GM23338 (cell line): Measurements from ENCODE around the gene SHC4. TPM values are rescaled to one million over a fixed set of nuclear protein-coding genes. Genes with fewer than 3 reads are reported as not detected.

Experiments used
- ATAC-seq: fragments of 200-7000 bp; cut with Tn5 transposase; 3 replicates; pipeline ENCODE4 v1.9.1; 2020
- DNase-seq: peaks from one replicate; pipeline ENCODE4 v3.0.0-alpha.2; 2015; ENCODE audit warnings: low spot score
- H2AFZ ChIP-seq: fragments of 200-600 bp; sonication (generic); 2 replicates; pipeline ENCODE4 v1.8.0; 2016; ENCODE audit warnings: antibody characterized with exemption, mild to moderate bottlenecking, moderate library complexity
- H3F3A ChIP-seq: fragments of 200-600 bp; sonication (generic); replicated peaks from 2 replicates; pipeline ENCODE4 v1.8.0; 2017; ENCODE audit warnings: antibody characterized with exemption, mixed run types, low read depth
- H3K27ac ChIP-seq: fragments of 200-600 bp; sonication (generic); 2 replicates; pipeline ENCODE4 v1.6.1; 2016; ENCODE audit warnings: low read depth
- H3K27me3 ChIP-seq: fragments of 200-600 bp; sonication (generic); 2 replicates; pipeline ENCODE4 v1.8.0; 2016; ENCODE audit warnings: mild to moderate bottlenecking, mixed run types, moderate library complexity; ENCODE audit not compliant: insufficient read depth
- H3K36me3 ChIP-seq: fragments of 200-600 bp; sonication (generic); 2 replicates; pipeline ENCODE4 v1.8.0; 2016; ENCODE audit warnings: mild to moderate bottlenecking; ENCODE audit not compliant: insufficient read depth
- H3K4me1 ChIP-seq: fragments of 200-600 bp; sonication (generic); 2 replicates; pipeline ENCODE4 v1.8.0; 2016; ENCODE audit warnings: mild to moderate bottlenecking, moderate library complexity; ENCODE audit not compliant: insufficient read depth
- H3K4me2 ChIP-seq: fragments of 200-600 bp; sonication (generic); 2 replicates; pipeline ENCODE4 v1.7.1; 2017; ENCODE audit warnings: mixed run types
- H3K4me3 ChIP-seq: fragments of 200-600 bp; sonication (generic); 2 replicates; pipeline ENCODE4 v1.6.1; 2016; ENCODE audit warnings: mixed run types
- H3K79me2 ChIP-seq: fragments of 200-600 bp; sonication (generic); replicated peaks from 2 replicates; pipeline ENCODE4 v1.8.0; 2017; ENCODE audit warnings: mild to moderate bottlenecking; ENCODE audit not compliant: insufficient read depth
- H3K9me2 ChIP-seq: fragments of 200-600 bp; sonication (generic); 2 replicates; pipeline ENCODE4 v1.8.0; 2017; ENCODE audit not compliant: insufficient read depth
- H4K20me1 ChIP-seq: fragments of 200-600 bp; sonication (generic); replicated peaks from 2 replicates; pipeline ENCODE4 v1.8.0; 2017; ENCODE audit warnings: mild to moderate bottlenecking; ENCODE audit not compliant: insufficient read depth
- H3K27ac Mint-ChIP-seq: 2 replicates; pipeline ENCODE4 v1.8.0; 2020; ENCODE audit warnings: inconsistent platforms, mild to moderate bottlenecking, moderate library complexity, mixed read lengths
- H3K27me3 Mint-ChIP-seq: 3 replicates; pipeline ENCODE4 v1.8.0; 2022; ENCODE audit warnings: low read depth, mild to moderate bottlenecking, moderate library complexity, mixed read lengths, inconsistent platforms; ENCODE audit not compliant: insufficient read depth, poor library complexity
- H3K36me3 Mint-ChIP-seq: 3 replicates; pipeline ENCODE4 v1.8.0; 2021; ENCODE audit warnings: low read depth, mild to moderate bottlenecking, inconsistent platforms, moderate library complexity, mixed read lengths
- H3K4me1 Mint-ChIP-seq: 3 replicates; pipeline ENCODE4 v1.8.0; 2020; ENCODE audit warnings: mild to moderate bottlenecking, inconsistent platforms, mixed read lengths
- H3K4me3 Mint-ChIP-seq: 3 replicates; pipeline ENCODE4 v1.8.0; 2021; ENCODE audit warnings: moderate library complexity, mild to moderate bottlenecking, inconsistent platforms, mixed read lengths
- H3K9me3 Mint-ChIP-seq: 3 replicates; pipeline ENCODE4 v1.8.0; 2020; ENCODE audit warnings: moderate library complexity, mild to moderate bottlenecking, inconsistent platforms, mixed read lengths
- CREB1 ChIP-seq: fragments of 250-450 bp; sonication (Bioruptor Pico); IDR thresholded peaks from 2 replicates; pipeline ENCODE4 v1.5.0; 2020; ENCODE audit warnings: low read depth, mild to moderate bottlenecking, moderate library complexity
- EZH2phosphoT487 ChIP-seq: fragments of 200-600 bp; sonication (generic); IDR thresholded peaks from one replicate; pipeline ENCODE4 v1.8.1; 2018; ENCODE audit warnings: antibody characterized with exemption; ENCODE audit not compliant: unreplicated experiment
- JUNB ChIP-seq: IDR thresholded peaks from one replicate; pipeline ENCODE4 v1.6.1; 2016; ENCODE audit warnings: antibody characterized with exemption; ENCODE audit not compliant: unreplicated experiment
- ZNF462 ChIP-seq: fragments of 250-450 bp; sonication (Bioruptor Pico); IDR thresholded peaks from 2 replicates; pipeline ENCODE4 v1.5.0; 2020; ENCODE audit warnings: mild to moderate bottlenecking, moderate library complexity
- polyA plus RNA-seq: library from polyadenylated mRNA; unstranded; fragments of >200 nt; fragmentation: Nextera tagmentation; extraction: Ambion mirVana; gene quantifications from 2 replicates; pipeline ENCODE4 v1.2.1, GENCODE V29; 2016
- total RNA-seq: library from RNA; depleted of rRNA; stranded (reverse); fragments of >200 nt; shearing (Covaris generic); gene quantifications from 2 replicates; pipeline ENCODE4 v1.2.3, GENCODE V29; 2014
- TF ChIP-seq, protein P1 (sequence below): IDR thresholded peaks from 2 replicates; pipeline ENCODE4 v1.6.1; 2016; ENCODE audit warnings: antibody characterized with exemption

Gene SHC4
- total and polyA plus RNA-seq, 2 experiments from 2014 or later = 0.21 to 0.32 TPM

DNA sequence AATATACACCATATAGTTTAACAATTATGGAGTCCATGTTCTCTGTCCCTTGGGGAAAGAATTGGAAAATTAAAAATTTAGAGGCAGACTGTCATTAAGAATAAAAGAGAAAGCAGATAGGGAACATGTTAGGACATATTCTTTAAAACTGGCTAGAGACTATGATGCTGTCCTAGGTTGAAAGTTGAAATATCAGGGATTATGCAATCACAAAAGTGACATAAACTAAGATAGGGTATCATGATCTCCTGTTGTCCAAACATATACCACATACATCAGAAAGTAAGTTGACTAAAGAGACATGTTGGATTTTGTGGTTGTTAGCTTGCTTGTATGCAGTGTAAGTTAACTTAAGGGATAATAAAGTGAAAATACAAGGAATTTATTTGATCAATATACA lies 95.7 kb downstream of the SHC4 start:
- Mint-ChIP-seq H3K9me3 (no peaks in the 10 kb centered on the region), H3K4me3 (no peak overlapping the region), H3K27ac (no peak overlapping the region), H3K36me3 (no peaks in the 10 kb centered on the region), H3K4me1 (peaks cover 4% of the 10 kb centered on the region; the same call in 2 of the 3 replicates), H3K27me3 (peaks cover 2% of the 10 kb centered on the region)
- Histone ChIP-seq H3K79me2 (no peaks in the 10 kb centered on the region), H3K27ac (no peak overlapping the region), H3K4me3 (no peak overlapping the region), H3K36me3 (no peaks in the 10 kb centered on the region), H4K20me1 (no peaks in the 10 kb centered on the region), H2AFZ (no peak overlapping the region), H3K27me3 (no peaks in the 10 kb centered on the region), H3K4me1 (peaks cover 5% of the 10 kb centered on the region; the same call in 1 of the 2 replicates), H3K4me2 (no peak overlapping the region), H3K9me2 (no peaks in the 10 kb centered on the region), H3F3A (no peaks in the 10 kb centered on the region)
- no peak for DNase-seq
- TF ChIP-seq, protein P1, sequence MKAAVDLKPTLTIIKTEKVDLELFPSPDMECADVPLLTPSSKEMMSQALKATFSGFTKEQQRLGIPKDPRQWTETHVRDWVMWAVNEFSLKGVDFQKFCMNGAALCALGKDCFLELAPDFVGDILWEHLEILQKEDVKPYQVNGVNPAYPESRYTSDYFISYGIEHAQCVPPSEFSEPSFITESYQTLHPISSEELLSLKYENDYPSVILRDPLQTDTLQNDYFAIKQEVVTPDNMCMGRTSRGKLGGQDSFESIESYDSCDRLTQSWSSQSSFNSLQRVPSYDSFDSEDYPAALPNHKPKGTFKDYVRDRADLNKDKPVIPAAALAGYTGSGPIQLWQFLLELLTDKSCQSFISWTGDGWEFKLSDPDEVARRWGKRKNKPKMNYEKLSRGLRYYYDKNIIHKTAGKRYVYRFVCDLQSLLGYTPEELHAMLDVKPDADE = no peak
- no peak for TF ChIP-seq EZH2phosphoT487
- TF ChIP-seq JUNB = no peak
- no peak for TF ChIP-seq ZNF462 (CRISPR knock-in tag)
- no peak for TF ChIP-seq CREB1 (CRISPR knock-in tag)
- no peak for ATAC-seq
